HPDE6-E6E7 (cell line): Measurements from ENCODE around the gene ARCN1.
A peak's percentile ranks its signal among the peaks of the same experiment; 100 is the strongest.
"Not testable (repeated sequence)": the region's sequence is repeated elsewhere in the genome, so short reads cannot be mapped to it uniquely, and the experiment has no call there.

Source experiments
- DNase-seq: peaks from one replicate; pipeline ENCODE4 v3.0.0; 2011; ENCODE audit warnings: missing footprints; ENCODE audit errors: extremely low spot score

Gene ARCN1

DNA sequence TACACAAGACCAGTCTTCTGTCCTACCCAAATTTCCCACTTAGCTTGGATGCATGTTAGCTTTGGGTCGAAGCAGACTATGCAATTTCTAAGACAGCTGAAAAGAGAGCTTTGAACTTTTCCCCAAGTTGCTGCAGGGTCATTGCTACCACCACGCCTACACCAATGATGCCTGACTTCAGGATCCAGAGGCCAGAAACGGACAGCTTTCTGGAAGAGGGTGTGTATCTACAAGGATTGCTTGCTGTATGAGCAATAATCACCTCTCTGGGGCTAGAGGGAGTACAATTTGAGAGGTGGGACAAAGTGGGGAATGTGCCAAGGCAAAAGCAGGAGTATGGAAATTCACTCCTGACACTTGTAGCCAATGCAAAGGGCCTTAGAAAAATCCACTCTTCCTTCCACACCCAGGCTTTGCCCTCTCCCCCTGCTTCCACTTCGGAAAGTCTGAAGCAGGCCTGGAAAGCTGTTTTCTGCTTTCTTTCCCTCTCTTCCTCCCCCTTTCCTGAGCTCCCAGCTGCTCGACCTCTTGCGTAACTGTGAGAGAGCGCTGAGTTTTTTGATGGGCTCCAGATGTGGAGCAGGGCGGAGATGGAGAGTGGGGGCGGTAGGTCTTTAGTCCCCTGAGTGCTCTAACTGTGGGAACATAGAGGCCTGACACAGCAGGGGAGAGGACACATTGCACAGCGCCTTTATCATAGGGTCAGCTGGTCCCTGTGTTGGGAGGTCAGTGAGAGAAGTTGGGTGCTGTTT lies 33.1 kb downstream of the ARCN1 start:
- DNase-seq = no peak

DNA sequence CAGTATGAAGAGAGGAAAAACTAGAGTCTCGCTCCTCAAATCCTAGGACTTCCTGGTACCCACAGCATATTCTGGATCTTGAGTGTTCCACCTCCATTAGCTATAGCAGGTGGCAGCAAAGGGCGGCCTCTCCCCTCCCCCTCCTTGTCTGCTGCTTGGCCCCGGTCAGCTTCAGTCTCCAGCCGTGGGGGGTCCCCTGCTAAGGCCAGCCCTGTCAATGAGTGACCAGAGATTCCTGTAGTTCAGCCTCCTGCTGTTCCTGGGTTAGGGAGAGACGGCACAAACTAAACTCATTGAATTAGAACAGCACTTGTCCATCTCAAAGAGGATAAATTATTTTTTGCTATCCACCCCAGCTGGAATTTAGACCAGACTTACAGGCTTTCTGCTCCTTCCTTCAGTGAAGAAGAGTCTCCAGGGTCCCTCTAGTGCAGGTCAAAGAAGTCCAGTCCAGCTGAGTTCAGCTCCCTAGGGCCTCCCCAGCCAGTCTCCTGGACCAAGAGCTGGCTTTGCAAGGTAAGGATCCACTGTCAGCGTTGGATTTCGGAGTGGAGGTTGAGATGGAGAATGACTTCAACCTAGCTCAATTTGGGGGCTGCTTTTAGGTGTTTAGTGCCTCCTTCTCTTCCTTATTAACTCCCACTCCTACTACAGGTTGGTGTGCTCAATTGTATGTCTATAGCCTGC lies 34.1 kb downstream of the ARCN1 start:
- DNase-seq = no peak

DNA sequence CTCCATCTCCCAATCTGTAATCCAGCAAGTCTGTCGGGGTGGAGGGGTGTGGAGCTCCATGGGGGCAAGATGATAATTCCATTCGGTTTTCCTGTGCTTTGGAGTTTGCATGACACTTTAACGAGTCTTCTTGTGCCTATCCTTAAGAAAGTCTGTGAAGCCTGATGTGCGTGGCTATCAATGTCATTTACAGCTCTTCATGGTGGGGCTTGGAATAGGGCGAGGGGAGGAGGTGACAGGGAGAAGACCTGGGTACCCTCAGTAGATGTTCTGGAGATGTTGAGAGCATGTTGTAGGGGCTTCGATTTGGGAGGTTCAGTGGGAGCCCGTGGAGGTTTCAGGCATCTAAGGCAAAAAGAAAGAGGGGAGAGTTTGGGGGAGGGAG lies 34.6 kb downstream of the ARCN1 start:
- DNase-seq = no peak

DNA sequence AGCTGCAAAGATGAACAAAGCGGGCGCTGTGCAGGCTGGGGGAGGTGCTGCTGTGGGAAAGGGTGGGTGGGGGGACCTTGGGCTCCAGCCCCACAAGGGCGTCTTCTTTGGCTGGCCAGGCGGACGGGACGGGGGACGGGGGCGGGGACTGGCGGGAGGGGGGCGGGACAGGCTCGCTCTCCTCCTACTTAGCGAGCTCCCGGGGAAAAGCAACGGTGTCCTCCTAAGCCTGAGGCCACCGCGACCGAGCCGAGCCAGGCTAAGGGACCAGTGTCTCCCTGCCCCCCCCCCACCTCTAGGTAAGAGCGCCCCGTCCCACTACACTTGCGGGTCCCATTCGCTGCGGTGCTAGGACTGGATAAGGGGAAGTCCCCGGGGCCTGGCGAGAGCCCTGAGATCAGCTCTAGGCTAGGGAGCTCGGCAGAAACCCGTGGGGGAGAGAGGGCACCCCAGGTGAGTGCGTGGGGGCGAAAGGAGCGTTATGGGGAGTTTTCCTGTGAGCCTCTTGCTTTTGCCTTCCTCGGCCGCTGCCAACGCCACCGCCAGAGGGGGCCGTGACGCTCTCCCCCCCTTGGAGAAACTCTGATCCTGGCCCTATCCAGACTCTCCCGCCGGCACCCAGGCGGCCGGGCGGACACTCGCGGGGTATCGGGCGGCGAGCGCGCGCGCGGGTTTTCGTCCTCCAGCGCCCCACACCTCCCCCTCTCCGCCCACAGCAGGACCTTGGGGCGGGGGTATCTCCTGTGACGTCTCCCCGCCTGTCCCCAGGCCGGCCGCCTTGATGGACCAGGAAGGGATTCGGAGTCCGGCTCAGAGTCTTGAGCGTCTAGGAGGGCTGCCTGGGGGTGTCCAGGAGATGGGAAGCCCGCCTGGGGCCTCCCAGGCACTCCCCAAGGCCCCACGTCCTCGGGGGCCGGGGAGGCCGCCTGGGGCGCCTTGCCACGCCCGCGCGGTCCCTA lies 35.5 kb downstream of the ARCN1 start, which contains the start of gene PHLDB1:
PHLDB1 (plus strand) TSS at position 215 of the 959 bp plus-strand sequence. CDS start 6,222 bp downstream, outside the sequence.
- peak; percentile 63 for DNase-seq

DNA sequence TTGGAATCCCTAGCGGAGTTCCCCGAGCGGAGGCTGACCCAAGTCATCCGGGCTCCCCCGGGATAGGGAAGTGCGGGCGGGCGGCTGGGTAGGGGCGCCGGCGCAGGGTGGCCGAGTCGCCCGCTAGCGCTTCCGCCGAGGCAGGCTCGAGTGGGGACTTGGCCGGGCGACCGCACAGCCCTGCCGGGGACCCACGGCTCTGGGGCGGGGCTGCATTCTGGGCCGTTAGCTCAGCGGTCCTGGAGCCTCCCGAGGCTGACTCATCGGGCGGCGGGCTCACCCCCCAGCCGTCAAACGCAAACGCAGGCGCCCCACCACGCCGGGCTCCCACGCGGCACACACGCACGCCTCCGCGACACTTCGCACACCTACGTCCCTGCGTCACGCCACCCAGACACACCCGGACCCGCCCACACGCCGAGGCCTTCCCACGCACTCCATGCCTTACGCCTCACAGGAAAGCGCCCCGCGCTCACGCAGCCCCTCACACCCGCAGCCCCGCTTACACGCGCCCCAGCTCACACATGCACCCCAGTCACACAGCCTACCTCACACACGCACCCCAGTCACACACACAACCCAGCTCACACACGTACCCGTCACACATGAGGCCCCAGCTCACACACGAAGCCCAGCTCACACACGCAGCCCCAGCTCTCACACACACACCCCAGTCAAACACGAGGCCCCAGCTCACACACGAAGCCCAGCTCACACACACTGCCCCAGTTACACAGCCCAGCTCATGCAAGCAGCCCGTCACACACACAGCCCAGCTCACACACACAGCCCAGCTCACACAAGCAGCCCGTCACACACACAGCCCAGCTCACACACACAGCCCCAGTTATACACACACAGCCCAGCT lies 36.4 kb downstream of the ARCN1 start:
- DNase-seq = no peak

DNA sequence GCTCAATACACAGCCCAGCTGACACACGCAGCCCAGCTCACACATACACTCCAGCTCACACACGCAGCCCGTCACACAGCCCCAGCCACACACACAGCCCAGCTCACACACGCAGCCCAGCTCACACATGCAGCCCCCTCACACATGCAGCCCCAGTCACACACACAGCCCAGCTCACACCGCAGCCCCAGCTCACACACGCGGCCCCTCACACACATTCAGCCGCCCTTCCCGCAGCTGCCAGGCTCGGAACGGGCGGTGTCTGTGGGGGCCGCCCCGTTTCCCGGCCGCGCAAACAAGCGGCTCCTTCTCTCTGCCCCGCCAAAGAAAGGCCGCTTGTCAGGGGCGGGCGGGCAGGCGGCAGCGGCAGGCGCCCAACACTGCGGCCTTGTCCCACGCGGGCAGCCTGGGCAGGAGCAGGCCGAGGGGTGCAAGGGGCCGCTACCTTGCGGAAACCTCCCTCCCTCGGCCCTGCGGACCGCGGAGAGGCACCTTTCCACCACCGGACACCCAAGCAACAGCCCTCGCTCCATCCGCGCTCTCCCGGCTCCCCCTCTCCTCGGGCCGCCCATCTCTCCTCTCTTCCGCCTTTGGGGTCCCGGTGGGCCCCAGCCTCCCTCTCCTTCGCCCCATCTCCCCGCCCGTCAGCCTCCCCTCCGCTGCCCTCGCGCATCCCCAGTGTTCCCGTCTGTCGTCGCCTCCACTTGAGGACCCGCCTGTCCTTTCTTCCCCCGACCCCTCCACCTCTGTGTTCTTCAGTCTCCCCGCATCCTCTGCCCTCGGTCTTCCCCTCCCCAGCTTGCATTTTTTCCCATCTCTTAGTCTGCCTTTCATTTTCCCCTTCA lies 37.4 kb downstream of the ARCN1 start:
- DNase-seq = no peak

DNA sequence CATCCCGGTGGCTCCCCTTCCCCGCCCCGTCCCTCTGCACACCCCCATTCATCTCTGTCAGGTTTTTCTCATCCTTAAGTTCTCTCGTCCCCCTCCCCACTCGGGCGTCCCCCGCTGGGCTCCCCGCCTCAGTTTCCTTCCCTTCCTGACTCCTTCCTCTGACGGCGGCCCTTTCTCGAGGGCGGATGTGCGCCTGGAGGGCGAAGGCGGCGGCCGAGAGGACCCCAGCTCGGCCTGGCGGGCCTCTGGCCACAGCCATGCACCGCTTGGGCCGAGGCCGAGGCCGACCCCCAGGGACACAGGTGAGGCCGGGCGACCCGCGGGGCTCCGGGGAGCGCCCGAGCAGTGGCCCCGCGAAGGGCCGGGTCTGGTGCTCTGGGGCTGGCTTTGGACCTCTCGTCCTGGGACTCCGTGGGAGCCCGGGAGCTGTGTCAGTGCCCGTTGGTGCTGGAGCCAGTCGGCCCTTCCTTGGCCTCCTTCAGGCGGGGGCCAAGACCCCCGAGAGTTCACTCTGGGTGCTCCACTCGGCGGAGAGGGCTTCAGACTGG lies 38.1 kb downstream of the ARCN1 start:
- DNase-seq = no peak

DNA sequence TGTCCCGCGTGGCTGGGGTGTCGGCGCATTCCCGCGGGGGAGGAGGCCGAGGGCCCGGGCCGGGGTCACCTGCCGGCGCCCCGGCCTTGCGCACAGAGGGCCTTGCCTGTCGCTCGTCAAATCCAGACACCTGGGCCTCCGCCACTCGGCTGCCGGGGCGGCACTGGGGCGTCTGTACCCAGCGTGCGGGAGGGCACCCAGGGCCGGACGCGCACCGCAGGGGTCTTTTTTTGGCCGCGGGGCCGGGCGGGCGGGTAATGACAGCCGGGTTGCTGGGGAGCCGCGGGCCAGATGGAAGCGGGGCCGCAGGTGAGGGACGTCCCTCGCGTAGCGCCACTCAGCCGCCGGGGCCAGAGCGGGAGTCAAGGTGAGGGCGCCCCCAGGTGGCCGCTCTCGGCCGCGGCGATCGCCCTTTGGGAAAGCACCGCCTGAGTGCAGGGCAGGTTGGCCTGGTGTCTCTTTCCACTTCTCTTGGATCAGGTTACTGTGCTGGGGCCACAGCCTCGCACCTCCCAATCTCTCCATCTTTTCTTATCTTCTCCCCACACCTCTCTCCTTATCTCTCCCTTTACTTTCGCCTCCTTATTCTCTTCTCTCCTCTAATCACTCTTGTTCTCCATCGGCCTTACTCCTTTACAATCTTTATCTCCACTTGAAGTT lies 38.7 kb downstream of the ARCN1 start:
- no peak for DNase-seq

DNA sequence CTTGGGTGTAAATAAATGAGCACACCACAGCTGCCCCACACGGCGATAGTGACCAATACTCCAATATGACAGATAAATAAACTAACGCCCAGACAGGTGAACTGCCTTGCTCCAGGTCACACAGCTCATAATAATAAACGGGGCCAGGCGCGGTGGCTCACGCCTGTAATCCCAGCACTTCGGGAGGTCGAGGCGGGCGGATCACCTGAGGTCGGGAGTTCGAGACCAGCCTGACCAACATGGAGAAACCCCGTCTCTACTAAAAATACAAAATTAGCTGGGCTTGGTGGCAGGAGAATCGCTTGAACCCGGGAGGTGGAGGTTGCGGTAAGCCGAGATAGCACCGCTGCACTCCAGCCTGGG lies 39.2 kb downstream of the ARCN1 start:
- not testable (repeated sequence) for DNase-seq

DNA sequence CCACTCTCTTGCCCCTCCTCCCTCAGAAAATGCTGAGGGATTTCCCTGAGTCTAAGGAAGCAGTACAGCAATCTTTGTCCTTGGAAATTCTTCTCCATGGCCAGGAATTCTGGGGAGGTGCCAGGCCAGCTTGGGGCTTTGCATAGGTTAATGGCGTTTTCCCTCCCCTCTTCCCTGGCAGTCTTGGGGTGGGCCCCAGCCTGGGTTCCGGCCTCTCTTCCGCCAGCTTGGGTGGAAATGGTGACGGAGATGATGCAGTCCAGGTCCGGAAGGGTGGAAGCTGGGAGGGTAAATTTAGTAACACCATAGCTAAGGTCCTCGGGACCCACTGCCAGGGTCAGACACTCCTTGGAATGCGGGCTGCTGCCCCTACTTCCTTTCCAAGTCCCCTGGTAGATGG lies 40.2 kb downstream of the ARCN1 start:
- DNase-seq = no peak

DNA sequence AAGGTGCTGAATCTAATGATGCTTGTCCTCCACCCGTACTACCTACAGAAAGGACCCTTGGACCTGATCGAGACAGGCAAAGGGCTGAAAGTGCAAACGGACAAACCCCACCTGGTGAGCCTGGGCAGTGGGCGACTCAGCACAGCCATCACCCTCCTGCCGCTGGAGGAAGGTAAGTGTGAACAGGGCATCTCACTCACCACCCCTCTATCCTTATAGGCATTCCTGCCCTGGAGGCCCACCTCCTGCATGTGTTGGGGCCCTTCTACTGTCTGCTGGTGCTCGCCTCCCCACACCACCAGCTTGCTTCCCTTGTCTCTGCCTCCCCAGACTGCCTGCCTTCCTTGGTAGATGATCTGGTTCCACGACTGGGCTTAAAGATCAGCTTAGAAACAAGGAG lies 42.3 kb downstream of the ARCN1 start:
- DNase-seq = no peak

DNA sequence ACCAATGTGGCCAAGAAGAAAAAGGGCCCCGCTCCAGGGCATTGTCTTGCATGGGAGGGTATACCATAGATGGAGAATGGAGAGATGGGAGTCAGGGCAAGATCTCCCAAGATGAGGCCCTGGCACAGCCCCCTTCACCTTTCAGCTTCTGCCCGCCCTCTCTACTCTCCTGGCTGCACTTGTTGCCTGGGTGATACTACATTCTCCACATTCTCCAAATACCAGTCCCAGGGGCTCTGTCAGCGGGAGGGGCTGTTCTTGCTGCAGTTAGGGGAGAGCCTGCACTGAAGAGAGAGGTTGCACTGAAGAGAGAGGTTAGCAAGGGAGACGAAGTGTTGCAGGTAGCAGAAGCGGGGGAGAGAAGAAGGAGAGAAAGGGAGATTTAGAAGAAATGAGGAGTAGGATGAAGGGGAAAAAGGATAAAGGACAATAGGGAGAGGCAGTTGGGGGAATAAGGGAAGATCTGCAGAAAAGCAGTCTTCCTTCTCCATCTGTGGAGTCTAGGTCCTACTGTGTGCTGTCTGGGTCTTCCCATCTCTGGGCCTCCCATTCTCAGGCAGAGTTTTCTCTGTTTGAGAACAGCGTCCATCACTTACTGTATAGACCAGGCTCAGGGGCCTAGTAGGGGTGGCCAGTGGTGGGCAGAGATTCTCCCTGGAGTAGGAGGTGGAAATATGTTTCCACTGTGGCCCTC lies 43.2 kb downstream of the ARCN1 start:
- no peak for DNase-seq

DNA sequence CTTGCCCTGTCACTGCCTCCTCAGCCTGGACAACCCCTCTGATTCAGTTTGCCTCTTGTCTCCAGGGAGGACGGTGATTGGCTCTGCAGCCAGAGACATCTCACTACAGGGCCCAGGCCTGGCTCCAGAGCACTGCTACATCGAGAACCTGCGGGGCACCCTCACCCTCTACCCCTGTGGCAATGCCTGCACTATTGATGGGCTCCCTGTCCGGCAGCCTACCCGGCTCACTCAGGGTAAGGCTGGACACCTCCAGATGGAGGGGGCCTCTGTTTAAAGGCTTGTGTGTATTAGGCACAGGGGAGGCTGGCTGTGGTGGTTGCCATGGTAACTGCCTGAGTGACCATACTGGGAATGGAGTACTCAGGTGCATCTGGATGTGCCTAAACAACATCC lies 43.8 kb downstream of the ARCN1 start:
- no peak for DNase-seq

DNA sequence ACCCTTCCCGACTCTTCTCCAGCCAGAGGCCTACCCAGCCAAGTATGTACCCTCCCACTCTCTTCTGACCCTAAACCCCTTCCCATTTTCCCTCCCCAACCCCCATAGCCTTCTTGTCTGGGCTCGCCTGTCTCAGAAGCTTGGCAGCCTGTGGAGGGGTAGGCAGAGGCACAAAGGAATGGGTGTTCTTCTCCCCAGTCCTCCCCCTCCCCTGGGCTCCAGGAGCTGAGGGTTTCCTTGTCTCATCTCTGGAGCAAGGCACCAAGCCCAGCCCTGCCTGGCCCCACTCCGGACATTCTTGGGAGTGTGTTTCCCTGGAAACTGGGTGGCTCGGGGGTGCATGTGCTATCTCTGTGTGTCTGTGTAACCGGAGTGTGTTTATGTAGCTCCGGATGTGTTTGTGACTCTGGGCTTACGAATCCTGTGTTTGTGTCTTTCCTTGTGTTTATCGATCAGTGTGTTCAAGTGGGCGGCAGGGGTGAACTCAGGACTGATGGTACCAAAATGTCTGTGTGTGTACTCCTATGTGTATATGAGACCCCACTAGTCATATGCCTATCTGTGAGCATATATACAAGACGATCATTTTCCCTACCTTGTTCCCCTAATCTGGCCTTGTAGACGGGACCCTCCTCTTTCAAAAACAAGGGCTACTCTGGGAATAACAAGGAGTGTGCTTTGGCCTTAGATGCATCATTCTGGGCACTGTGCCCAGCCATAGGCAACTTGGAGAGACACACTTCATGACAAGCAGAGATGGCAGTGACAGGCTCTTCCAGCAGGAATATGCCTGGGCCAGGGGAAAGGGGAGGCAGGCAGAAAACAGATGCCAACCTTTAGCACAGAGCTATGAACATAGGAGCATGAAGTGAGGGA lies 46.1 kb downstream of the ARCN1 start:
- DNase-seq = no peak

DNA sequence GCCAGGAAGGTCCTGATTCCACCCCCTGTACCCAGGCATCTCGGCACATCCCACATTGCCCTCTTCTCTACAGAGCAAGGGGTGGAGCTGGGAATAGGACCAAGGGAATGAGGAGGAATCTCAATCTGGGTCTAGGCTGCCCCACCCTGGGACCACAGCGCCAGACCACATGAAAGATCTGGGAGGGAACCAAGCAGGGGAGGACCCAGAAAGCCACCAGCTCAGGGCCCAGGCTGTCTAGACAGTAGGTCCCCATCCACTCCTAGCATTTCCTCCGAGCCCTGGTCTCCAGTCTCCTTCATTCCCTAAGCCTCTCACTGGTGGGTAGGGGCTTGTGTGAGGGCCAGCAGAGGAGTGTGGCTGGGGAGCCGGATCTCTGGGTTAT lies 46.8 kb downstream of the ARCN1 start:
- DNase-seq = no peak

DNA sequence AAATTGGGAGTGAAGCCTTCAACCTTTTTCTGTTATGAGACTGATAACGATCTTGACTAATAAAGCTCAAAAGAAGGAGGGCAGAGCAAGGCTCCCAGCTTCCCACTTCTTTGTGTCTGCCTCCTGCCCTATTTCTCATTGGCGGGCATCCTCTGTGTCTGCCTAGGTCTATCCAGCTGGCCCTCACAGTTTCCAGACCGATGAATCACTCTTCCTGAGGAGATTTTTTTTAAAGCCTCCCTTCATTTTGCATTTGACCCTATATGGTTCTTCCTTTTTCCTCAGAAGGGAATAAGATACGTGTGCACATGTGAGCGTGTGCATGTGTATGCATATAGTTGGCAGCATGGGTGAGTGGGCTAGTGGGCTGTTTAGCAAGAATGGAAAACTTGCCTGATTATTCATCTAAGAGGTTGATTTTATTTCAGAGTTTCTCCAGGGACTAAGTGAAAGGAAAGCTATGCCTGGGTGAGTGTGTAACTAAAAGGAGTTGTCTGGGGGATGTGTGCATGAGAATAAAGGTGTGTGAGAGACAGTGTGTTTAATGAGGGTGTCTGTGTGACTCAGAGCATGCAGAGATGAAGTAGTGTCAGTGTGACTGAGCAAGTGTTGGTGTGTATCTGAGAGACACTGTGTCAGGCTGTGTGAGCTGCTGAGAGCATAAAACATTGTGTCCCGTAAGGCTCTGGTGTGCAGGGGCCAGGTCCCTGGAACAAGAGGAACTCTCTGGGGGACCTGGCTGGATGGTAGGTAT lies 47.4 kb downstream of the ARCN1 start:
- peak; percentile 60 for DNase-seq

DNA sequence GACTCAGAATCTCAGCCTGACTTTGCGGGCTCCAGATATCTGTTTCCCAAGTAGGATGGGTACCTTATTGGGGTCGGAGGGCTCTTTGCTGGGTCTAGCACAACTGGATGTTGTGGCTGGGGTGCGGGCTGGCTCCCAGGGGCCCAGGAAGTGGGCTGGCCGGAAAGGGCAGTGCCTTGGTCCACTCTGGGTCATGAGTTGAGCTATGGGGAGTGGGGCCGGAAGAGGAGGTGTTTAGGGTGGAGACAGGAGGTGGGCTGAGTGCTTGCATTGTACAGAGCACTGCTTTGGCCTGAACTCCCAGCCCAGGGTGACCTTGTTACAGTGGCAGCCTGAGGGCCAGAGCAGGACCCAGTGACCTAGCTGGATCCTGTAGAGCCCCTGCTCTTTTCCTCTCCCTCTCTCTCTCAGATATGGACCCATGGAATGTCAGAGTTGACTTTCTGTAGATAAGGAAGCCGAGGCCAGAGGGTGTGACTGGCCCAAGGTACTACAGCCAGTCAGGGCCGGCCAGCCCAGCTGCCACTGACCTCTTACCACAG lies 48.4 kb downstream of the ARCN1 start:
- no peak for DNase-seq
